ENCODE results near the gene NFE2L2.
"Not testable (repeated sequence)": the region's sequence is repeated elsewhere in the genome, so short reads cannot be mapped to it uniquely, and the experiment has no call there.

NFE2L2 gene

GRCh38 chr2:177190941-177191340 is 73.6 kb downstream of the NFE2L2 start:
- H2AK5ac ChIP-seq (ENCODE audit: low read length): no peak overlapping the region
- no peaks in the 10 kb centered on the region for H3K36me3 ChIP-seq (ENCODE audit: control insufficient read depth, insufficient read depth, low read length)
- no peak overlapping the region for H2BK15ac ChIP-seq (replicated peaks; ENCODE audit: low read depth)
- no peaks in the 10 kb centered on the region for H3K79me2 ChIP-seq (ENCODE audit: control insufficient read depth, insufficient read depth, low read length)
- H2BK120ac ChIP-seq (ENCODE audit: low read depth, low read length): no peak overlapping the region
- peaks cover 3% of the 10 kb centered on the region for H3K4me1 ChIP-seq (ENCODE audit: control insufficient read depth, low read depth, low read length)
- H3K23ac ChIP-seq (ENCODE audit: low read length): no peak overlapping the region
- no peak overlapping the region for H3K56ac ChIP-seq (ENCODE audit: low read length)
- no peak overlapping the region for H3K27ac ChIP-seq (ENCODE audit: low read depth, low read length)
- no peak for DNase-seq
- H3K79me1 ChIP-seq (ENCODE audit: low read length): no peaks in the 10 kb centered on the region
- no peak overlapping the region for H3K18ac ChIP-seq (ENCODE audit: low read length)
- no peak overlapping the region for H3K4me2 ChIP-seq (ENCODE audit: low read length)
- no peak overlapping the region for H4K8ac ChIP-seq (ENCODE audit: low read depth, low read length)
- H2BK5ac ChIP-seq (ENCODE audit: low read length): no peak overlapping the region
- no peak overlapping the region for H3K4ac ChIP-seq (ENCODE audit: low read depth, low read length)
- H4K5ac ChIP-seq (ENCODE audit: low read length): no peak overlapping the region
- WGBS (ENCODE audit: extremely low coverage, insufficient coverage, low lambda C conversion rate): no CpG with 5 or more reads among the region's 1 CpG
- H3K9ac ChIP-seq (ENCODE audit: low read length): no peak overlapping the region
- H3K4me3 ChIP-seq (ENCODE audit: low read length): no peak overlapping the region
- H3K27me3 ChIP-seq (ENCODE audit: insufficient read depth, low read length, poor library complexity): no peaks in the 10 kb centered on the region

- Histone ChIP-seq H3K27me3 (ENCODE audit: insufficient read depth, low read length, poor library complexity) (no peaks in the 10 kb centered on the region), H3K56ac (ENCODE audit: low read length) (no peak overlapping the region), H3K4me1 (ENCODE audit: control insufficient read depth, low read depth, low read length) (peaks cover 3% of the 10 kb centered on the region), H3K23ac (ENCODE audit: low read length) (no peak overlapping the region), H3K4ac (ENCODE audit: low read depth, low read length) (no peak overlapping the region), H2BK15ac (replicated peaks; ENCODE audit: low read depth) (no peak overlapping the region), H2BK5ac (ENCODE audit: low read length) (no peak overlapping the region), H3K36me3 (ENCODE audit: control insufficient read depth, insufficient read depth, low read length) (no peaks in the 10 kb centered on the region), H2BK120ac (ENCODE audit: low read depth, low read length) (no peak overlapping the region), H3K27ac (ENCODE audit: low read depth, low read length) (no peak overlapping the region), H3K18ac (ENCODE audit: low read length) (no peak overlapping the region), H3K79me1 (ENCODE audit: low read length) (no peaks in the 10 kb centered on the region), H3K4me3 (ENCODE audit: low read length) (no peak overlapping the region), H4K8ac (ENCODE audit: low read depth, low read length) (no peak overlapping the region), H4K5ac (ENCODE audit: low read length) (no peak overlapping the region), H3K9ac (ENCODE audit: low read length) (no peak overlapping the region), H2AK5ac (ENCODE audit: low read length) (no peak overlapping the region), H3K4me2 (ENCODE audit: low read length) (no peak overlapping the region), H3K79me2 (ENCODE audit: control insufficient read depth, insufficient read depth, low read length) (no peaks in the 10 kb centered on the region)
- no peak for DNase-seq
- no CpG with 5 or more reads among the region's 7 CpGs for WGBS (ENCODE audit: extremely low coverage, insufficient coverage, low lambda C conversion rate)
Observed at GRCh38 chr2:177188482-177189469, 75.8 kb downstream of the NFE2L2 start.

GRCh38 chr2:177187631-177188312 is 76.8 kb downstream of the NFE2L2 start:
- H2BK15ac ChIP-seq (replicated peaks; ENCODE audit: low read depth): no peak overlapping the region
- H2BK120ac ChIP-seq (ENCODE audit: low read depth, low read length): no peak overlapping the region
- H3K27me3 ChIP-seq (ENCODE audit: insufficient read depth, low read length, poor library complexity): no peaks in the 10 kb centered on the region
- H3K4me2 ChIP-seq (ENCODE audit: low read length): no peak overlapping the region
- no peaks in the 10 kb centered on the region for H3K79me1 ChIP-seq (ENCODE audit: low read length)
- no peak overlapping the region for H3K9ac ChIP-seq (ENCODE audit: low read length)
- peak; percentile 56 for DNase-seq
- H4K5ac ChIP-seq (ENCODE audit: low read length): no peak overlapping the region
- H4K8ac ChIP-seq (ENCODE audit: low read depth, low read length): no peak overlapping the region
- peaks cover 3% of the 10 kb centered on the region for H3K4me1 ChIP-seq (ENCODE audit: control insufficient read depth, low read depth, low read length)
- no peak overlapping the region for H3K23ac ChIP-seq (ENCODE audit: low read length)
- H3K18ac ChIP-seq (ENCODE audit: low read length): no peak overlapping the region
- no peak overlapping the region for H3K4me3 ChIP-seq (ENCODE audit: low read length)
- no peaks in the 10 kb centered on the region for H3K36me3 ChIP-seq (ENCODE audit: control insufficient read depth, insufficient read depth, low read length)
- H3K27ac ChIP-seq (ENCODE audit: low read depth, low read length): no peak overlapping the region
- no peak overlapping the region for H3K4ac ChIP-seq (ENCODE audit: low read depth, low read length)
- H3K56ac ChIP-seq (ENCODE audit: low read length): peak overlapping the region; percentile 57
- H2AK5ac ChIP-seq (ENCODE audit: low read length): no peak overlapping the region
- no CpG with 5 or more reads among the region's 8 CpGs for WGBS (ENCODE audit: extremely low coverage, insufficient coverage, low lambda C conversion rate)
- H2BK5ac ChIP-seq (ENCODE audit: low read length): no peak overlapping the region
- no peaks in the 10 kb centered on the region for H3K79me2 ChIP-seq (ENCODE audit: control insufficient read depth, insufficient read depth, low read length)

- H3K4me2 ChIP-seq (ENCODE audit: low read length); H3K4me3 ChIP-seq (ENCODE audit: low read length); H3K18ac ChIP-seq (ENCODE audit: low read length); H4K5ac ChIP-seq (ENCODE audit: low read length); H2BK15ac ChIP-seq (replicated peaks; ENCODE audit: low read depth); H3K79me1 ChIP-seq (ENCODE audit: low read length); H3K4ac ChIP-seq (ENCODE audit: low read depth, low read length); H2BK5ac ChIP-seq (ENCODE audit: low read length); H2BK120ac ChIP-seq (ENCODE audit: low read depth, low read length); DNase-seq; H3K56ac ChIP-seq (ENCODE audit: low read length); H3K27me3 ChIP-seq (ENCODE audit: insufficient read depth, low read length, poor library complexity); H3K4me1 ChIP-seq (ENCODE audit: control insufficient read depth, low read depth, low read length); H2AK5ac ChIP-seq (ENCODE audit: low read length); H4K8ac ChIP-seq (ENCODE audit: low read depth, low read length); H3K36me3 ChIP-seq (ENCODE audit: control insufficient read depth, insufficient read depth, low read length); H3K9ac ChIP-seq (ENCODE audit: low read length); H3K79me2 ChIP-seq (ENCODE audit: control insufficient read depth, insufficient read depth, low read length); H3K27ac ChIP-seq (ENCODE audit: low read depth, low read length); H3K23ac ChIP-seq (ENCODE audit: low read length): not testable (repeated sequence)
- WGBS (ENCODE audit: extremely low coverage, insufficient coverage, low lambda C conversion rate): no CpG with 5 or more reads among the region's 7 CpGs
Observed at GRCh38 chr2:177186038-177186437, 78.5 kb downstream of the NFE2L2 start.

GRCh38 chr2:177184606-177185005 is 79.9 kb downstream of the NFE2L2 start:
- H3K27me3 ChIP-seq (ENCODE audit: insufficient read depth, low read length, poor library complexity): no peaks in the 10 kb centered on the region
- no peak for DNase-seq
- no peaks in the 10 kb centered on the region for H3K36me3 ChIP-seq (ENCODE audit: control insufficient read depth, insufficient read depth, low read length)
- no peak overlapping the region for H4K5ac ChIP-seq (ENCODE audit: low read length)
- H3K4me3 ChIP-seq (ENCODE audit: low read length): no peak overlapping the region
- no peak overlapping the region for H2BK15ac ChIP-seq (replicated peaks; ENCODE audit: low read depth)
- no peak overlapping the region for H3K27ac ChIP-seq (ENCODE audit: low read depth, low read length)
- H3K56ac ChIP-seq (ENCODE audit: low read length): peak overlapping the region; percentile 3
- no peak overlapping the region for H3K4me2 ChIP-seq (ENCODE audit: low read length)
- no peak overlapping the region for H2BK120ac ChIP-seq (ENCODE audit: low read depth, low read length)
- no peak overlapping the region for H3K23ac ChIP-seq (ENCODE audit: low read length)
- H3K18ac ChIP-seq (ENCODE audit: low read length): no peak overlapping the region
- H2AK5ac ChIP-seq (ENCODE audit: low read length): no peak overlapping the region
- no peak overlapping the region for H3K9ac ChIP-seq (ENCODE audit: low read length)
- H2BK5ac ChIP-seq (ENCODE audit: low read length): no peak overlapping the region
- peaks cover 3% of the 10 kb centered on the region for H3K4me1 ChIP-seq (ENCODE audit: control insufficient read depth, low read depth, low read length)
- no CpG with 5 or more reads among the region's 1 CpG for WGBS (ENCODE audit: extremely low coverage, insufficient coverage, low lambda C conversion rate)
- H3K4ac ChIP-seq (ENCODE audit: low read depth, low read length): no peak overlapping the region
- no peak overlapping the region for H4K8ac ChIP-seq (ENCODE audit: low read depth, low read length)
- H3K79me1 ChIP-seq (ENCODE audit: low read length): no peaks in the 10 kb centered on the region
- H3K79me2 ChIP-seq (ENCODE audit: control insufficient read depth, insufficient read depth, low read length): no peaks in the 10 kb centered on the region

Measured in mesendoderm (in vitro differentiated cells).